HG03439 (cell line): ENCODE data around the gene PROX2.

Source experiments
- ATAC-seq: cut with Tn5 transposase; IDR thresholded peaks from one replicate; pipeline ENCODE4 v1.9.1; 2021; ENCODE audit warnings: mild to moderate bottlenecking, moderate library complexity; ENCODE audit not compliant: unreplicated experiment

Gene PROX2

DNA sequence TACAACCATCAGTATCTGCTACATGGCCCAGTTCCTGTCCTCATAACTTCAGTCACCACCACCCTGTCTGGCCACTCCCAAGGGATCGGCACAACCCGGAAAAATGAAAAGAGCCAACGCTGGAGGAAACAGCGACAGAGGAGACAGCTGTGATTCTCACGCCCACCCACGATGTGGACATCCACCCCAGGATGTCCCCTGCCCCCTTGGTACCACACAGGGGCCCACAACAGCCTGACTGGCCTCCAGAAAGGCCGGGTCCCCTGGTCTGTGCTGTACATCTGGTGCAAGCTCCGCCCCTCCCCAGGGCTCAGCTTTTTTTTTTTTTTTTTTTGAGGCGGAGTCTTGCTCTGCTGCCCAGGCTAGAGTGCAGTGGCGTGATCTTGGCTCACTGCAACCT lies 34.6 kb upstream of the PROX2 start:
- no peak for ATAC-seq

DNA sequence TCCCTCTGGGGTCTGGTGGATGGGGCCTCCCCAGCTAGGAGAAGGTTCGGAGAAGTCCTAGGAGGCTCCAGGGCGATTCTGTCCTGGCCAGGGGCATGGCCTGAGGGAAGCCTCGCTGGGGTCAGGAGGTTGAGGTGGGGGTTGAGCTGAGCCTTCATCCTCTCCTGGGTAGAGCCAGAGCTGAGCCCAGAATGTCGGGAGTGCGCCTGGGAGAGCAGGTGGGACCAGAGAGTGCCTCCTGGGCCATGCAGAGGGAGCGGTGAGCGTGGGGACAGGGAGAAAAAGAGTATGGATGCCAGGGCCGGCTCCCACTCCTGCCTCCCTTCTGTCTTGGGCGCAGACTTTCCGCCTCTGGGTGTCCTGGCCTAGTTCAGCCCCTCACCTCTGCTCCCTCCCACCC lies 34.0 kb upstream of the PROX2 start:
- no peak for ATAC-seq

DNA sequence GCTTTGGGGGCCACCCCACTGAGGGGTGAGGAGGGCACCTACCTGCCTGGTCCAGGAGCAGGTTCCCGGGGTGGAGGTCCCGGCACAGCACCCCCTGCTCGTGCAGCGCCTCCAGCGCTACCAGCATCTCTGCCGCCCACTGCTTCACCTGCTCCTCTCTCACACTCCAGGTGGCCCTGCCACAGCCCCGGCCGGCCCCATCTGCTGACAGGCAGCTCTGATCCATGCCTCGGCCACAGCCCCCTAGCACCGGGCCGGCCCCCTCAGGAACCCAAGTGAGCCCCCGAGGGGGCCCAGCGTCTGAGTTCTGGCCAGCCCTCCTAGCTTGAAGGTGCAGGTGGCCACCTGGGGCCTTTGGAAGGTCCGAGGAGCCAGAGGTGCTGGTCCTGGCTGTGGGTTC lies 33.6 kb upstream of the PROX2 start:
- no peak for ATAC-seq

DNA sequence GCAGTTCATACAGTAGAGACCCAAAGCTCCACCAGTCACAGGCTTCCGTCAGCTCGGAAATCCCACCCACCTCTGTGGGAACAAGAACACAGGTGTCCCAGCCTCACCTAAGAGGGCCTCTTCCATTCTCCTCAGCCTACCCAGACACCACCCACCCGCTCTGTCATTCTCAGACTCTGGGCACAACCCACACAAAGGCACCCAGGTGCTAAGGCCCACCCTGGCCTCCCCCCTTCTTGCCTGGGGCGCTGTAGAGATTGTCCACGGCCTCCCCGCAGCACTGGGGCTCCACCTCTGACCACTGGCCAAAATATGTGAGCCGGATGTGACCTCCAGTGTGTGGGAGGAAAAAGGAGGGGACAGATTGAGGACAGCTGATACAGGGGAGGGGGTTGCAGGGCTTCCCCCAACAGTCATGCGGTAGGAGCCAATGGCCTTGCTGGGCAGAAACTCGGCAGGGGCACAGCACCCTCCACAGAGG lies 33.0 kb upstream of the PROX2 start:
- ATAC-seq = no peak

DNA sequence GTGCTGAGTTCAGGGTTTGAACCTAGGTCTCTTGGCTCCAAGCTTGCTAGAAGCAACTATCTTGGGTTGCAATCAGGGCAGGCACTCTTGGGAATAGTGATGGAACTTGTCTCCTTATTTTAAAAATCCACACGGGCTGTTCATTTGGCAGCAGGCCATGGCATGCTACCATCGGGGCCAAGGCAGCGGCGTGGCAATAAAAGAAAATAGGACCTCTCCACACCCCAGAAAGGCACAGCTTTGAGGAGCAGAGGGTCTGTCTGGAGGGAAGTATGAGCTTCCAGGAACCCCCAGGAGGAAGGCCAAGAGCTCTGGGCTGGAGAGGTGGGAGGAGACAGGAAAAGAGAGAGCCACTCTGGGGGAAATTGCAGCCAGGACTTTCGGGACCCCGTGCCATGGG lies 31.8 kb upstream of the PROX2 start:
- no peak for ATAC-seq

DNA sequence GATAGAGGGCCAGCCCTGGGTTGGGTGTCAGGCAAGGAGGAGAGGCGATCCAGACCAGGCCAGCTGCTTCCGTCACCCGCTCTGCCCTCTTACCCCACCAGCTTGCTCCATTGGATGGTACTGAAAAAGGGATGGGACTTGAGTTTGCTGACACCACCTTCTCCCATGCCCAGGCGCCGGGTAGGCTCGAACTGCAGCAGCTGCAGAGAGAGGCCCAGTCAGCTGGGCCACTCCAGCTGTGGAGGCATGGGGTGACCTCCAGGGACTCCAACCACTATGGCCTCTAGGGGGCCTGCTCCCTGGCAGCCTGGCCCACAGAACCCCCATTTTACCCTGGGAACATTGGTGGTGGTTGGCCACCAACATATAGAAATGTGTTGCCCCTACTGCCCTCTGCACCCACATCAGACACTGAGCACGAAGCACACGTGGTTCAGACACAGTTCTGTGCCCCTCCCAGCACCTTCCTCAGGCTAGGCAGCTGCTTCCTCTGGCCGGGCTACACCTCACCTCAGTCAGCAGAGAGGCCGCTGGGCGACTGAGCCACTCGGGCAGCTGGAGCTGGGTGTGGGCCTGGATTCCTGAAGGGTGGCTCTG lies 31.1 kb upstream of the PROX2 start:
- ATAC-seq = no peak

DNA sequence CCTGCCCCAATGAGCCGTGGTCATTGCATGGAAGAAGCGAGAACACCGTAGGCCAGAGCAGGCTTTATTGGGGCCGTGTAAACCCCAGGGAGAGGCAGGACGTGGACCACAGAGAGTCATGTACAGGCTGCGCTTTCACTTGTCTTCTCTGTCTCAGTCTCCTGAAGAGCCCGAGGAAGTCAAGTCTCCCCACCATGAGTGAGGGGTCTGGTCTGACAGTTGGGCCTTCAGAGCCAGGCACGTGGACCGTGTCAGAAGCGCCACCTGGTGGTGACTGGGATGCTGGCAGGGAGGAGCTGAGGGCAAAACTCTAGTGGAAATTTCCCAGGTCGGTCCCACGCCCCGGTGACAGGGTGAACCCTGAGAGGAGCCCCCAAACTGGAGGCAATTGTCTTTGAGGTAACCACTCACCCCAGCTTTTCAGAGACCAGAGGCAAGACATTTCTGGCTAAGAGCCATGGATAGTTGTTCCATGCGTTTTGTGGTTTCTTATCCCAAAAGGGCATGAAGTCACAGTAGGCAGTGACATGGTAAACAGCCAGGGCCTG lies 29.7 kb upstream of the PROX2 start:
- no peak for ATAC-seq

DNA sequence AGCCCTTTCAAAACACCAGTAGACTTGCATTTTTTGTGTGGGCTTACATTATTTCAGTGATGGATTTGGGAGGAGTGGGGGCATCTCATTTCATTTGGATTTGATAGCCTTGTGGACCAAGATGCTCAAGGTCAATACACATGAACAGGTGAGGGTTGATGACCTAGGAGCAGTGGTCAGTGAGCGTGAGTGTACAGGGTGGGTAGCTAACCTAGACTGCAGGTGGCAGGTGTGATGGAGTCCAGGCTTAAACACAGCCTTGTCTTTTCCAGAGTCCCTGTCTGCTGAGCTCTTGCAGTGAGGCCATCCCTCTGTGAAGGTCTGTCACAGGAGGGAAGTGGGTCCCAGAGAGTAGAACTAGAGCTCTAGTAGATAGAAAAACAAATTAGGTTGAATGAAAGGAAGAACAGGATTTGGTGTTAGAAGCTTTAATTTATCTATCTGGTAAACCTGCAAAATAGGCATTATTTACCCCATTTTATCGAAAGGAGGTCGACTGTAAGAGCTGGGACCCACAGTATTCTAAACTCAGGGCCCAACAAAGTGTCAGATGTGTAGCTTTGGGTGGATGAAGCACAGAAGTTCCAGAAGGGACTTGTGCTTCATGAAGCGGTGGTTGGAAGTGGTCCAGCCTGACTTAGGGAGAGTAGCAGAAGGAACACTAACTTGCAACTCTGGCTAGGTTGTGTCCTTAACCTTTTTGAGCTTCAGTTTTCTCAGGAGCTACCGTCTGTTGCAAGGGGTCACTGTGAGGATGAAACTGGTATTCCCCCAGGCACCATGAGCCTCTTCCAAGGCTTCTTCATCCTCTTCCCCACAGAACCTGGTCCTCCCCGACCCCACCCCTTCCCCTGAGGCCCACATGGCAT lies 28.9 kb upstream of the PROX2 start:
- ATAC-seq = no peak

DNA sequence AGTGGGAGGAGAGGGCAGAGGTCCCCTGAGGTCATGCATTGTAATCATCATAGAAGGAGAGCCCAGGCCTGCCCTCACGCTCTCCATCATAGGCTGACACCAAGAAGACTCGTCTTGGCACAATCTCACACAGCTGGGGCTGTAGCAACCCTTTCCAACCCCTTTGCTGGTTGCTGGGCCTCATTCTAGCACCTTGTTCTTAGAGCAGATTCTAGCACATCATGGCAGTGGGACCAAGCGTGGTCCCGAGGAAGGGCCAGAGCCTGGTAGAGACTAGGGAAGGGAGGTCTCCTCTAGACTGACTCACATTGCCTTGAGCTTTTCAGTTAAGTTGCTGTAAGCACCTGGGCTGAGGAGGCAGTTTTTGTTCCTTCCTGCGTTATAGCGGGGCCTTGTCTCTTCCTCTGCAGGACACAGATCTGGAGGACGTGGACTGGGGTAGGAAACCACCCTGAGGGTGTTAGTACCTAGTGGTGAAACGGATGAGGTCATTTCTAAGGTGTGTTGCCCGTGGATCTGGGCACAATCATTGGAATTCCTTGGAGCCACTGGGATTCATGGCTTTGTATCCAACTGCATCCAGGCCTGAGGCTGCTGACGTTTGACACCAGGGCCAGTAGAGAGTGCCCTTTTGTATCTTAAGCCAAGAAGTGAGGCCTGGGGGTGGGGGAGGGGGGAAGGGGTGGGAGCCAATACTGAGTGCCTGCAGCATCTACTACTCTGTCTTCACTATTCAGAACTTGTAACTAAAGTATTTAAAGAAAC lies 27.2 kb upstream of the PROX2 start:
- ATAC-seq = no peak

DNA sequence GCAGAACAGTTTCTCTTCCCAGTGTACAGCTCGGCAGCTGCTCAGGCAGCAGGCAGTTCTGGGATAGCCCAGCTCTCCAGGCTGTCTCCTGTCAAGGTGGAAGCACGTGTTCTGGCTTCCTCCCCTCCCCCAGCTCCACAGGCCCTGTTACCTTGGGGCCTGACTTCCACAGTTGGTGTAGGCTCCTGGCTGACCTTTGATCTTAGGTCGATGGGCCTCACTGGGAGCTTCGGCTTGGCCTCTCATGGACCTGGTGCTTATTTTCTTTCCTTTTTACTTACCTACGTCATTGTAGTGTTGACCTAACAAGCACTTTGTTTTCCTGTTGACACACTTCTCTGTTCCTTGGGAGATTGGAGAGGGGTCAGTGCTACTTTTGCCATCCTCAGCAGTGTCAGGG lies 22.7 kb upstream of the PROX2 start:
- ATAC-seq = no peak

DNA sequence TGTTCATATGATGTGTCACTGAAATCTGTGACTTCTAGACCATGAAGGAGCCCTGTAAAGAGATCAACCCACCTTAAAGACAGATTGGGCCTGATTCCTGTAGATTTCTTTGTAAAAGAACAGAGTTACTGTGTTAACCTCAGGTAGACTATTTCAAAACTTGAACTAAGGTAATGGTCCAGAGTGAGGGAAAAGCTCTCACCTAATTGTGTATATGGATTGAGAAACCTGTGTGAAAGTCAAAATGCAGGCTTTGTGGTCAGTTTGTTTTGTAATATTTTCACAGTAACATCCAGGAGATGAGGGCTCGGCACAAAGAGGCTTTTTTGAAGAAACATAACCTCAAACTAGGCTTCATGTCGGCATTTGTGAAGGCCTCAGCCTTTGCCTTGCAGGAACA lies 22.1 kb upstream of the PROX2 start:
- no peak for ATAC-seq

DNA sequence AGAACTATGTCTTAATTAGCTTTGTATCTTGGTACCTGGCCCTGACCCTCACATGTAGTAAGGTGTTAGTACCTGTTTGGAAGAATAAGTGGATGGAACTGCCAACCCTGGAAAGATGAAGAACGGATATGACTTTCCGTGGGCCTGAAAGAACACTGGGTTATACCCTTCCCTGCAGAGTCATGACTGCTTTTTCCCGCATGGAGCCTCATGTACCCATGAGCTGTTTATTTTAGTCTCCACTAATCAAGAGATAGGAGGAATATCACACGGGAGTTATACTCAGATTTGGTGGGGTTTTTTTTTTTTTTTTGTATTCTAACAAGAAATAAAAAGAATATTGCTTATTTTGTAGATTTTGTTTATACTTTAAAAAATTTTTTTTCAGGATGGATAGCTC lies 21.7 kb upstream of the PROX2 start:
- no peak for ATAC-seq

DNA sequence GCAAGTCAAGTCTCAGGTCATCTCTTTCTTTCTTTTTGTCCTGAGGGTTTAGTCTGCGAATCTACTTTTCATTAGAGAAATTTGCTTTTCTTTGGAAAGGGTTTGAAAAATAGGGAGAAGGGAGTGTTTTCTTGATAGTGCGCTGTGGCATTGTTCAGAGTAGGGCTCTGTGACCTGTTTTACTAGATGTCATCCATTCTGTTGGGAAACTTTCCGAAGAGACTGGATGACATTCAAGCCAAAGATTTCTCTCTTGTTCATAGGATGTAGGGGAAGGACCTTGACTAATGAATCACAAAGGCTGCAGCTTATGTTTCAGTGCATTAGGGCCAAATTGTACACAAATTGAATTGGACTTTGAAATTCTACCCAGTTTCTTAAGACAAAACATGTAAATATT lies 20.5 kb upstream of the PROX2 start:
- ATAC-seq = no peak

DNA sequence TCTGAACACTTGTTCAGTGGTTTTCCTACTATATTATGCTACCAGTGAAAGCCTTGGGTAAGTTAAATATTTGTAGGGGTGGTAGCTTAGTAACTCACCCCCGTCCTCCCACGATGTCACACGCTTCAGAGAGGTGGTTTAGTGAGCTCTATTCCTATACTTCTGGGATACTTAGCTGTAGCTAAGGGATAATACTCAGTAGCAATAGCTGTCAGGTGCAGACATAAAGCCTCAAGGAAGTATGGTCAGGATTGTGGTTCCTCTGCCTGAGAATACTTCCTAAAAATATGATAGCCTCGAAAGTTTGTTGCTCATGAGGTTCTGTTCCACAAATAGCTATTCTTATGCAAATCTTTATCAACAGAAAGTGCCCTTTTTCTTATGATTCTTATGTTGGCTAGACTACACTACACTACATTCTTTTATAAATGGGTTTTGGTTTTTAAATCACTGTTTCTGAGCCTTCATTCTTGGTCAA lies 17.7 kb upstream of the PROX2 start:
- ATAC-seq = no peak

DNA sequence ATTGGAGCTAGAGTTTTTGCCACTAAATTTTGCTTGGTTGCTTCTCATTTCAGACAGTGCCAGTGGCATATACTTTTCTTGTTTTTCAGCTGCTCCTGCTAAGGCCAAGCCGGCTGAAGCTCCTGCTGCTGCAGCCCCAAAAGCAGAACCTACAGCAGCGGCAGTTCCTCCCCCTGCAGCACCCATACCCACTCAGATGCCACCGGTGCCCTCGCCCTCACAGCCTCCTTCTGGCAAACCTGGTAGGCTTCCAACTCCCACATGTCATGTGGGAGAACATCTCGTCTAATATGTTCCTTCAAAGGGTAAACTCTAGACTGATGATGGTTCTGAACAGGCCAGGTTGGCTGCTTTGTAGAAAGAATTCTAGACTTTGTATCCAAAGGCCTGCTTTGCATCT lies 16.8 kb upstream of the PROX2 start:
- ATAC-seq = no peak

DNA sequence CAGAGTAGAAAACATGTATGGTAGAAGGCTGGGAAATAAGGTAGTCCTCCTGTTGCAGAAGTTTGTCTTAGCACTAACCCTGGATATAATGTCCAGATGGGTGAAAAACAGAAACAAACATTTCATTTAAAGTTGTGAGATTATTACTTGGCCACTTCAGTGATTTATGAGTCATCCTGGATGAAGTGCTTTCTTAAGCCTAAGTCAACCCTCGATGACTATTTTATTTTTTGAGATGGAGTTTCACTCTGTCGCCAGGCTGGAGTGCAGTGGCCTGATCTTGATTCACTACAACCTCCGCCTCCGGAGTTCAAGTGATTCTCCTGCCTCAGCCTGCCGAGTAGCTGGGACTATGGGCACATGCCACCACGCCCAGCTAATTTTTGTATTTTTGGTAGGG lies 15.9 kb upstream of the PROX2 start:
- ATAC-seq = no peak

DNA sequence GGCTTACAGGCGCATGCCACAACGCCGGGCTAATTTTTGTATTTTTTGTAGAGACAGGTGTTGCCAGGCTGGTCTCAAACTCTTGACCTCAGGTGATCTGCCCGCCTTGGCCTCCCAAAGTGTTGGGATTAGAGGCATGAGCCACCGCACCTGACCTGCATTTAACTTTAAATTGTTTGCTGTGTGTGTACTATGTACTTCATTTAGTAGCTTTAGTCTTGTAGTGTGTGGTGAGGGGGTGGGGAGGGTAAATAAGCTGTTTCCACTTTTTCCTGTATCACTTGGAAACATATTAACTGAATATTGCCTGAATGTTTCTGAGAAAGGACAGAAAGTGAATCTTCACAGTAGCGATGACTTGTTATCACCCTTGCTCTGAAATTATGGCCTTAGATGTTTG lies 14.3 kb upstream of the PROX2 start:
- ATAC-seq = no peak

DNA sequence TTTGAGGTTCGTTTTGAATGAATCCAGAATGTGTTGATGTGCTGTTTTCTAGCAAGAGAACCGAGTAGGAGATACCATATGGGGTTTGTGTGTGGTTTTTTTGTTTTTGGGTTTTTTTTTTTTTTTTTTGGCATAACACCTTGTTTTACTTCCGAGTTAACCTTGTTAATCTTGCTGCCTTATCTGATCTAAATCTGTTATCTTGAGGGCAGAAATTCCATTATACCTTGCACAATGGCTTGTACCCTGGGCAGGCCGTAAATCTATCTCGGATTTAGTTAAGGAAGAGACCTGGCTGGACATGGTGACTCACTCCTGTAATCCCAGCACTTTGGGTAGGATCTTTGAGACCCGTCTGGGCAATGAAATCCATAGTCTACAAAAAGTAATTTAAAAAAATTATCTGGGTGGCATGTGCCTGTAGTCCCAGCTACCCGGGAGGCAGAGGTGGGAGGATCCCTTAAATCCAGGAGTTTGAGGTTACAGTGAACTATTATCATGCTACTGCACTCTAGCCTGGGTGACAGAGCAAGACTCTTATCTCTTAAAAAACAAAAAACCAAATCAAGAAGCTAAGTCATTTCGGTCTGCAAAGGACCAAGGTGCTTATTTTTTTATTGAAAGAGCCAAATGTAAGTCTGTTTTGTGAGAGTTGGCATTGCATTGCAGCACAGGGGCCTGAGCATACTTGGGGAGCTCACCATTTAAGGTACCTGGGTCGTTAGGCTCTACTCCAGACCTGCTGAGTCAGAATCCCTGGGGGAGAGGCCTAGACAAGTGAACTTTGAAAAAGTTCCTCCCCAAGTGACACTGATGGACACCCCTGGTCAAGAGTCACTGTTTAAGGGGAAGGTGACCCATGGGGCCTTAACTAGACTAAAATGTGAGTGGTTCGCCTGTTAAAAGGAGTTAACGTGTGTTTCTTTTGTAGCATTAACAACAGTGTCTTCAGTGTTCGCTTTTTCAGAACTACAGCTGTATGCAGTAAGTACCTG lies 12.5 kb upstream of the PROX2 start:
- ATAC-seq = no peak

DNA sequence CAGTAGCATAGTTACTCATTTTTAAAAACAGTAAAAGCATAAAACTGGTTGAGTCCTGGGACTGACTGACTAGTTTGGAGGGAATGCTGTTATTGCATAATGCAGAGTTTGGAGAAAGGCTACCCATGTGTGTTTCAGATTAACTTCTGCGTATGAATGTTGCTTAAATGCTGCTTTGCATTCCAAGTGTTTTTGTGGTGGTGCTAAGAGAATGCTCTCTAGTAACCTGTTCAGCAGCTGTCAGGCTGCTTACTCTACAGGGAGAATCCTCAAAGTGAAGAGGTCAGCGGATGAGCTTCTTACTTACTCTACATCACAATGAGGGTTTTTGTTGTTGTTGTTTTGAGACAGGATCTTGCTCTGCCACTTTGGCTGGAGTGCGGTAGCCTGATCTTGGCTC lies 10.1 kb upstream of the PROX2 start:
- ATAC-seq = no peak
